Right forelimb (tissue), 1 donor: ENCODE data around the gene ARHGAP26.

Source experiments
- DNase-seq: peaks from one replicate; pipeline ENCODE4 v3.0.0-alpha.2; 2018

Gene ARHGAP26

DNA sequence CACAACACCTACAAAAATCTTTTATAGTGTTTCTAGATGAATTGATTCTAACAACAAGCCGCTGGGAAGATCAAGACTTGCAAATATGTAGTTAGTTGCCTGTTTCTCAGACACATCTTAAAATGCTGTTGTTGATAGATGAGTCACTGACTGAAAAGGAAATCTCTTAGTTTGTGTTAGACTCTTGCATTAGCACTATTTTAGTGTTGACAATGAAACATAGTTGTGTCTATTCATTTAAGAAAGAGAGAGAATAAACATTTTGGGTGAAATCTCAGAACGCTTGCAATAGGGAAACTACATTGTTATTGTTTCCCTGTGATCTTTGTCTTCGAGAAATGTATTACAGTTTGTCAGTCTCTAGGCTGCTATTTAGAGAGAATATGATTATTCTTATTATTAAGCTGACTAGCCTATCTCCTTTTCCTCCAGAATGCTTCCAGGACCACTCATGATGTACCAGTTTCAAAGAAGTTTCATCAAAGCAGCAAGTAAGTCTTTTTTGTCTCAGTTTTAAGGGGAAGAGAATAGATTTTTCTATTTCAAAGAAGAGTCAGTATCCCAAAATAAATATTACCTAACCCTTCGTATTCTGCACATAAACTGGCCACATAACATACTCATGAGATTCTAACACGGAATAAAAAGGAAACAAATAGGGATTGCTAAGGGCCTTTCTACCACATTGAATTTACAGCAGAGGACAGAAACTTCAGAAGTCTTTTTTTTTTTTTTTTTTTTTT, 285.6 kb downstream of the ARHGAP26 start:
- DNase-seq, result no peak

- DNase-seq, result no peak
Measured at GRCh38 chr5:143056339-143056704, 286.1 kb downstream of the ARHGAP26 start.

- no peak for DNase-seq
Measured at GRCh38 chr5:143056792-143057579, 286.8 kb downstream of the ARHGAP26 start.

- DNase-seq, result no peak
Measured at GRCh38 chr5:143057580-143057999, 287.4 kb downstream of the ARHGAP26 start.

GRCh38 chr5:143059355-143059754, 289.2 kb downstream of the ARHGAP26 start:
- no peak for DNase-seq

DNA sequence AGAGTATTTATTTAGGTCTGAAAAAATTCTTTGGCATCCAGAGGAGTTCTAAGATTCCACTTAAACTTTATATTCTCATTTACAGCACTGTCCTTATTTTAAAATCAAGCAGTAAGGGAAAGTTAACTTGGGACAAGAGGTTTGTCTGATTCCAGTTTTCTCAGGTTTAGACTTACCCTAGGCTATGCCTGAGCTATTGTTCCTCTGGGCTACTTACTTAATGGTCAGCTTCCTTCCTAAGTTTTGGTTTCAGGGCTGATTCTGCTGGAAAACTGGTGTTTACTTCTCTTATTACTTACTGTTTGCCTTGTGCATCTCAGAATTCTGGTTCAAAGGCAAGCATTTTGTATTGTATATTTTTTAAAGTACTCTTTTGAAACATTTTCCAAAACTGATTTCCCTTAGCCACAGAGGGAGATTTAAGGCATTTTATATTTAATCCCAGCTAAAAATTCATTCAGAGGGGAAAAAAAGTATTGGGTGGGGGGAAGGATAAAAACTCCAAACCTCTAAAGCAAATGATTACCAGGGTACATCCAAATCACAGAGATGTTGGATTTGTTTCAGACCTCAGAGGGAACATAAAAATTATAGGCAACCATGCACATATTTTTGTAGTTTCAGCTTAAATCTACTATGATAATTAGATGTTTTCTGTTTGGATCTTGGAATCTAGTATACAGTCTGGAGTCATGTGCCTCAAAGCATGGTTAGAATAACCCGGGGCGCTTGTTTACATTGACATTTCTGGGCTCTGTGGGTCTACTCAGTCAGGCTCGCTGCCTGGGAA, 290.0 kb downstream of the ARHGAP26 start:
- DNase-seq, result no peak

DNA sequence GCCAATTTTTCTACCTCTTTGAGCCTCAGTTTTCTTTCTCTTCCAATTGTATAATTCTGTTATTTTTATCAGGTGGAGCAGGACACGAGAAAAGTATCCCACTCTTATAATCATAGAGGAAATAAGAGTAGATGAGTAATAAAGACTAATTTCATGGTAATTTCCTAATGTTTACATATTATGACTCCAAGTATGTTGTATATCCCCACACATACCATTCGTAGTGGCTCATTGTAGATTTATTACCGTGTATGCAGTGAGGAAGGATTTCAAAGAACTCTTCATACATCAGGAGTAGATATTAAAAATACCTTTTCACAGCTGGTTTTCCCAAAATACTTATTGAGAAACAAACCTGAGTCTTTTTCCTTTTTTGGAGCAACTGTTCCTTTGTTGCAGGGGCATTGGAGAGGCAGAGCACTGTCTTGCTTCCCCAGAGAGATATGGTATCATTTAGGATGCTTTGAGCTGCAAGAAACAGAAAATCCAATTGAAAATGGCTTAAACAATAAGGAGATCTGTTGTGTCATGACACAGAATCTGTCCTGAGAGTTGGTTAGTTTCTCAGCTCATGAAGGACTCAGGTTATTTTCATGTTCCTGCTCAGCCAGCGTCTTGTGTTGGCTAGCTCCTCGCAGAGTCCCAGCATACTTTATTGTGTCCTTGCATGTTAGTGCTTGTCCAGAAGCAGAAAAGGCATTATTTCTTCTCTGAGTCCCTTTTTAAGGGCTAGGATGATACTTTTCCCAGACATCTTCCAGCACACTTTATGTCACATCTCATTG, 291.2 kb downstream of the ARHGAP26 start:
- DNase-seq, result no peak

DNA sequence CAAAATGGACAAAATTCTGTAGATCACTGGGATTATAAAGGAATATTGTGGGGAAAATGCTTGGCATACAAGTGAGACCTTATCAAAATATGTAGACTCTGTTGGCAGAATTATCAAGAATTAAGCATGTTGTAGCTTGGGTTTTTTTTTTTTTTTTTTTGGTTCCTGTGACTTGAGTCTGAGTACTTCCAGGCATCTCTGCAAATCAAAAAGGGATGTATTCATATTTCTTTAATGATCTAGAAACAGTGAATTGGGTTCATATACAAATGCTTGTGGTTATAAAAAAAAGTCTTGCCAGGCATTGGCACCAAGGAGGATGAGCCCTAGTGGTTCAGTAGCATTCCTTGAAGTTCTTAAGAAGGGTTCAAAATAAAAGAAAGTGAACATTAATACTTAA, 292.2 kb downstream of the ARHGAP26 start:
- DNase-seq, result no peak

- DNase-seq, result no peak
Measured at GRCh38 chr5:143063175-143063970, 293.2 kb downstream of the ARHGAP26 start.

DNA sequence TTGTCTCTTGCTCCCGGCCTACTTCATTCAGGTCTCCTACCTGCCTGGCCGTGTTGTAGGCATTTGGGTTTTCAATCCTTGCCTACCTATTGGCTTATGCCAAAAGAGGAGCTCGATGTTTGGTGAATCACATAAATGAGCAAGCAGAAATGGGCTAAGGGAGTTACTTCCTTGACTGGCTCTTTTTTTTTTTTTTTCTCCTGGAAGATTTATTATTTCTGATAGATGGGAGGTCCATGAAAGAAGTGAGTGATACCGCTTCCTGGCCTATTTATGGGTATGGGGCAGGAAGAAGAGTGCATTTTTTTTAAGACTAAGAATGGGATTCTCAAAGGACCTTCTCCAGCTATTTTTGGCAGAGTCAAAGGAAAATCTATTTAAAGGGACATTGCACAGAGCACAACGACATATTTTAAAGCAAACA, 294.1 kb downstream of the ARHGAP26 start:
- no peak for DNase-seq

DNA sequence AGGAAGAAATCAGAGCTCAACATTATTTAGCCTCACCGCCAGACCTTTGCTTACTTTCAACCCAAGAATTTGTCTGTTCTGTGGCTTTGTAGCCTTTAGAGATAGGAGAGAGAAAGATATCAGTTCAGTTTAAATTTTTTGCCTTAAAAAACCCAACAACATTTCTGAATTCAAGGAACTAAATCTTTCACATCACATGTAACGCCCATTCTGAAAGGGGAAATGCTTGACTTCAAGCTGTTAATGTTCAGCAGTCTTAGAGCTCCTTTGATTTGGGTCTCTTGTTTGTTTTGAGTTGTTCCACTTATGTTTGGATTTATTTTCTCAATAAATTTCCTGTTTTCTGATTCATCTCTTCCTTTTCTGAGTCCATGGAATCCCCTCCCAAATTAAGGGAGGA, 294.5 kb downstream of the ARHGAP26 start:
- DNase-seq, result no peak

- DNase-seq, result no peak
Measured at GRCh38 chr5:143065185-143065965, 295.2 kb downstream of the ARHGAP26 start.

- no peak for DNase-seq
Measured at GRCh38 chr5:143065996-143066522, 295.9 kb downstream of the ARHGAP26 start.

DNA sequence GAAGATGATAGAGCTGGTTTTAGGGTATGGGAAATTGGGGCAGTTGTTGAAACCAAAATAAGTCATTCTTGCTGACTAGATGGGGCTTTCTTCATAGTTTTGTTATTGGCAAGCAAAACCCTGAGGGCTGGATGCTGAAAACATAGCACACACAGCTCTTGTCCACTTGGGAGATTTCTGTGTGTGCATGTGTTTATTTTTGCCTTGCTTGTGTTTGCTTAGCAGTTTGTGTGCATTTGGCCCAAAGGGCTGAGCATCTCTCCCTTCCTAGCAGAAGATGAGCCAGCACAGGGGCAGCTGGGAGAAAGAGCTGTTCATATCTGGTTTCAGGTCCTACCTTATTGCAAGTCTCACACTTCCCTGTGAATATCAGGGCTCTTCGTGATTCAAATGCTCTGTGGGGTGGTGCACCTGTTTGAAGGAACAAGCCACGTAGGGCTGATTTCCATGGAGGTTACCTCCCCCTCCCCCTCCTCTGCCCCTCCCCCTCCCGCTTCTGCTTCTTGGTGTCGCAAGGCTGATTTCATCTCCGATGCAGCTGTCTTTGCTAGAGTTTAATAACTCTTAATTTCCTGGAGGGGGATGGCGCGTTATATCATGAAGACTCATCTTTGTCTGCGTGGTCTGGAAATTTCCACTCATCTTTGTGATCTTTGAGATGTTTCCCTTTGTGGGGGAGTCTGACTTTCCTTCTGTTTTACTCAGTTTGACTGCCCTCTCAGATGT, 296.5 kb downstream of the ARHGAP26 start:
- DNase-seq, result peak; percentile 50

- DNase-seq, result no peak
Measured at GRCh38 chr5:143068712-143069111, 298.5 kb downstream of the ARHGAP26 start.

DNA sequence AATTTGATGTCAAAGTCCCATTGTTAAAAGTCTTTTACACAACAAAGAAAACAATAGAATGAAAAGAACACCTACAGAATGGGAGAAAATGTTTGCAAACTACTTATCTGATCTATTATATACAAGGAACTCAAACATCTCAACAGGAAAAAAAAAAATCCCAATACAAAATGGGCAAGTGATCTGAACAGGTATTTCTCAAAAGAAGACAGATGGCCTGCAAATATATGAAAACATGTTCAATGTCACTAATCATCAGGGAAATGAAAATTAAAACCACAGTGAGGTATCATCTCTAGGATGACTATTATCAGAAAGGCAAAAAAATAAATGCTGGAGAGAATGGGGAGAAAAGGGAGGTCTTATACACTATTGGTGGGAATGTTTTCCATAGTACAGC, 301.8 kb downstream of the ARHGAP26 start:
- DNase-seq, result no peak

GRCh38 chr5:143072734-143073133, 302.6 kb downstream of the ARHGAP26 start:
- DNase-seq, result no peak

GRCh38 chr5:143073766-143074165, 303.6 kb downstream of the ARHGAP26 start:
- DNase-seq, result no peak

DNA sequence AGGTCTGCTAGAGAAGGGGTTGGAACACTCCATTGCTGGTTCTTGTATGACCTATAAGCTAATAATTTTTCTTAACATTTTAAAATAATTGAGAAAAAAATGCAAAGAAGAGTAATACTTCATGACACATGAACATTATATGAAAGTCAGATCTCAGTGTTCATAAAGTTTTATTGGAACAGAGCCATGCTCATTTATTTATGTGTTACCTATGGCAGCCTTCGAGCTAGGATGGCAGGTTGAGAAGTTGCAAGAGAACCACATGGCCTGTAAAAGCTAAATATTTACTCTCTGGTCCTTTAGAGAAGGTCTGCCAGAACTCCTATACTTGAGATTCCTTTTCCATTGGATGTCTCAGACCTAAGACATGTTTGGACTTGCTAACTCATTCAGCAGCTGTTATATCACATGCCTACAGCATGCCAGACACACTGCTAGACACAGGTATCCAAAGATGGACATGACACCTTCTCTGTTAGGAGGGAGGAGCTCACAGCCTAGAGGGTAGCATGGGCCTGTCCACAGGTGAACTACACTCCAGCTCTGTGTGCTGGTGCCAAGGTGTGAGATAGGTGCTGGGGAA, 304.3 kb downstream of the ARHGAP26 start:
- no peak for DNase-seq

GRCh38 chr5:143076377-143076776, 306.2 kb downstream of the ARHGAP26 start:
- DNase-seq, result no peak
